Measurements from ENCODE around the gene DHFR. TPM values are rescaled to one million over a fixed set of nuclear protein-coding genes. Genes with fewer than 3 reads are reported as not detected.

Gene DHFR
- total RNA-seq, 4 donors from 2014 or later: 4.3 to 14.8 (median 8.6) TPM

GRCh38 chr5:80646926-80647325 is 7.9 kb downstream of the DHFR start:
- H3K36me3 ChIP-seq: peaks cover 0 to 70% of the 10 kb centered on the region in 2 donors
- H3K4me1 ChIP-seq: no peaks in the 10 kb centered on the region
- H3K4me3 ChIP-seq: no peak overlapping the region
- H3K9me3 ChIP-seq: no peaks in the 10 kb centered on the region
- no peak for ATAC-seq
- no peaks in the 10 kb centered on the region for H3K27me3 ChIP-seq
- WGBS, 2 donors (ENCODE audit: low coverage in 1 of 2): 75 to 88% methylated on average over 3 of the region's 3 CpGs
- no peak for TF ChIP-seq EP300 (IDR thresholded peaks at IDR 0.05)
- TF ChIP-seq CTCF (IDR thresholded peaks at IDR 0.05): no peak
- no peak for TF ChIP-seq POLR2A (IDR thresholded peaks at IDR 0.05)
- no peak overlapping the region for H3K27ac ChIP-seq

GRCh38 chr5:80644900-80645299 is 9.9 kb downstream of the DHFR start:
- Histone ChIP-seq H3K4me1 (no peaks in the 10 kb centered on the region), H3K4me3 (no peak overlapping the region), H3K27me3 (no peaks in the 10 kb centered on the region), H3K36me3 (peaks cover 0 to 91% of the 10 kb centered on the region in 2 donors), H3K27ac (no peak overlapping the region), H3K9me3 (no peaks in the 10 kb centered on the region)
- TF ChIP-seq POLR2A (IDR thresholded peaks at IDR 0.05) (no peak), EP300 (IDR thresholded peaks at IDR 0.05) (no peak), CTCF (IDR thresholded peaks at IDR 0.05) (no peak), POLR2AphosphoS5 (IDR thresholded peaks at IDR 0.05) (no peak)
- no peak for ATAC-seq
- 70 to 89% methylated on average over 2 to 4 of the region's 4 CpGs for WGBS, 2 donors (ENCODE audit: low coverage in 1 of 2)

- Histone ChIP-seq H3K27ac (no peak overlapping the region), H3K27me3 (no peaks in the 10 kb centered on the region), H3K36me3 (peaks cover 0 to 98% of the 10 kb centered on the region in 2 donors), H3K4me3 (no peak overlapping the region), H3K4me1 (no peaks in the 10 kb centered on the region), H3K9me3 (no peaks in the 10 kb centered on the region)
- TF ChIP-seq EP300 (IDR thresholded peaks at IDR 0.05): no peak
- TF ChIP-seq CTCF (IDR thresholded peaks at IDR 0.05): no peak
- TF ChIP-seq POLR2AphosphoS5 (IDR thresholded peaks at IDR 0.05): no peak
- TF ChIP-seq POLR2A (IDR thresholded peaks at IDR 0.05): no peak
- ATAC-seq: no peak
- WGBS, 2 donors (ENCODE audit: low coverage in 1 of 2): 97% methylated on average over 4 of the region's 4 CpGs; no CpG with 5 or more reads in 1 of the 2 donors
These were observed 13.4 kb downstream of the DHFR start for GRCh38 chr5:80641353-80641752.

GRCh38 chr5:80634193-80634592 is 20.6 kb downstream of the DHFR start:
- H3K9me3 ChIP-seq: no peaks in the 10 kb centered on the region
- no peaks in the 10 kb centered on the region for H3K27me3 ChIP-seq
- H3K4me3 ChIP-seq: no peak overlapping the region

GRCh38 chr5:80632700-80633099 is 22.1 kb downstream of the DHFR start:
- Histone ChIP-seq H3K4me1 (no peaks in the 10 kb centered on the region), H3K36me3 (peaks cover 0 to 60% of the 10 kb centered on the region in 2 donors), H3K9me3 (no peaks in the 10 kb centered on the region), H3K4me3 (no peak overlapping the region), H3K27ac (no peak overlapping the region), H3K27me3 (no peaks in the 10 kb centered on the region)
- TF ChIP-seq CTCF (IDR thresholded peaks at IDR 0.05) (no peak), EP300 (IDR thresholded peaks at IDR 0.05) (no peak), POLR2AphosphoS5 (IDR thresholded peaks at IDR 0.05) (no peak), POLR2A (IDR thresholded peaks at IDR 0.05) (no peak)
- 90 to 94% methylated on average over 2 of the region's 2 CpGs for WGBS, 2 donors (ENCODE audit: low coverage in 1 of 2)
- no peak for ATAC-seq

More at GRCh38 chr5:80634193-80634592, 20.6 kb downstream of the DHFR start:
- Histone ChIP-seq H3K36me3 (peaks cover 0 to 73% of the 10 kb centered on the region in 2 donors), H3K27ac (no peak overlapping the region), H3K4me1 (no peaks in the 10 kb centered on the region)
- no peak for ATAC-seq
- TF ChIP-seq POLR2A (IDR thresholded peaks at IDR 0.05) (no peak), EP300 (IDR thresholded peaks at IDR 0.05) (no peak), POLR2AphosphoS5 (IDR thresholded peaks at IDR 0.05) (no peak)
